OCI-LY1 (cell line): ENCODE data around the gene KRCC1.

ENCODE experiments used
- H2AFZ ChIP-seq: fragments of 200-600 bp; sonication (generic), shearing (Covaris generic); 2 replicates; pipeline ENCODE4 v1.6.0; 2014; ENCODE audit warnings: antibody characterized with exemption, mild to moderate bottlenecking, low read length
- H3F3A ChIP-seq: fragments of 200-600 bp; sonication (generic), shearing (Covaris generic); 2 replicates; pipeline ENCODE4 v1.6.0; 2014; ENCODE audit warnings: mild to moderate bottlenecking, antibody characterized with exemption, low read length, moderate library complexity; ENCODE audit not compliant: insufficient read depth
- H3K27ac ChIP-seq: fragments of 200-600 bp; sonication (generic); 2 replicates; pipeline ENCODE4 v1.5.1; 2014; ENCODE audit warnings: low read length, mixed run types, mild to moderate bottlenecking, low read depth; ENCODE audit not compliant: poor library complexity, severe bottlenecking
- H3K27me3 ChIP-seq: fragments of 200-600 bp; sonication (generic); 2 replicates; pipeline ENCODE4 v1.6.0; 2014; ENCODE audit warnings: antibody characterized with exemption, mild to moderate bottlenecking, low read length, moderate library complexity; ENCODE audit not compliant: insufficient read depth
- H3K36me3 ChIP-seq: fragments of 200-600 bp; sonication (generic); 2 replicates; pipeline ENCODE4 v1.6.1; 2014; ENCODE audit warnings: mild to moderate bottlenecking, antibody characterized with exemption, low read length, moderate library complexity, mixed read lengths; ENCODE audit not compliant: insufficient read depth
- H3K4me1 ChIP-seq: fragments of 200-600 bp; sonication (generic); 2 replicates; pipeline ENCODE4 v1.5.1; 2014; ENCODE audit warnings: mild to moderate bottlenecking, low read length, moderate library complexity; ENCODE audit not compliant: insufficient read depth, severe bottlenecking
- H3K4me2 ChIP-seq: fragments of 200-600 bp; sonication (generic), shearing (Covaris generic); 2 replicates; pipeline ENCODE4 v1.6.1; 2014; ENCODE audit warnings: low read length
- H3K4me3 ChIP-seq: fragments of 200-600 bp; sonication (generic); 2 replicates; pipeline ENCODE4 v1.5.1; 2014; ENCODE audit warnings: low read length, low read depth, mild to moderate bottlenecking, mixed read lengths; ENCODE audit not compliant: poor library complexity, severe bottlenecking
- H3K79me2 ChIP-seq: fragments of 200-600 bp; shearing (Covaris generic); 2 replicates; pipeline ENCODE4 v1.6.1; 2016; ENCODE audit warnings: mixed run types, low read length, mixed read lengths; ENCODE audit not compliant: insufficient read depth
- H3K9ac ChIP-seq: fragments of 200-600 bp; sonication (generic), shearing (Covaris generic); 2 replicates; pipeline ENCODE4 v1.6.1; 2014; ENCODE audit warnings: mild to moderate bottlenecking, low read length, mixed read lengths
- H3K9me2 ChIP-seq: fragments of 200-600 bp; sonication (generic), shearing (Covaris generic); 2 replicates; pipeline ENCODE4 v1.6.1; 2014; ENCODE audit warnings: low read depth, mild to moderate bottlenecking, low read length, mixed read lengths
- H3K9me3 ChIP-seq: fragments of 200-600 bp; shearing (Covaris generic); 2 replicates; pipeline ENCODE4 v1.6.1; 2014; ENCODE audit warnings: low read length, mixed read lengths
- H4K20me1 ChIP-seq: fragments of 200-600 bp; sonication (generic), shearing (Covaris generic); 2 replicates; pipeline ENCODE4 v1.6.0; 2016; ENCODE audit warnings: mild to moderate bottlenecking, low read length; ENCODE audit not compliant: insufficient read depth
- CTCF ChIP-seq: fragments of 200-600 bp; sonication (generic), shearing (Covaris generic); IDR thresholded peaks from 2 replicates; pipeline ENCODE4 v1.5.1; 2017; ENCODE audit warnings: mild to moderate bottlenecking, antibody characterized with exemption, low read length, moderate library complexity, mixed read lengths
- EZH2 ChIP-seq: fragments of 200-600 bp; sonication (generic), shearing (Covaris generic); IDR thresholded peaks from 2 replicates; pipeline ENCODE4 v1.8.0; 2017; ENCODE audit warnings: borderline replicate concordance, mixed run types, mild to moderate bottlenecking, antibody characterized with exemption, low read length, moderate library complexity, mixed read lengths

KRCC1 gene

DNA sequence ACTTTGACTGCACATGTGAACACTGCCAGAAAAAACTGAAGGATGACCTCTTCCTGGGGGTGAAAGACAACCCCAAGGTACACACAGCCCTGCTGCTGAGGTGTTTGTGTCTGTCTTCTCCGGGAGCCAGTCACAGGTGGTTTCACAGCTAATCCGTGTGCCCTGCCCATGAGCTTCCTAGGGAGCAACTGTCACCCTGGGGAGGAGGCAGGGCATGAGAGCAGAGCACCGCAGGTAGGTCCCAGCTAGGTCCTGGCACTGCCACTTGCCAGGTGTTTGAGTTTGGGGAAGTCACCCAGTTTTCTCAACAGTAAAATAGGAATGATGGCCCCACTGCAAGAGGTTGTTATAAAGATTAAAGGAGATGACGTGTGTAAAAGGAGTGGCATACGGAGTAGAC is 41.1 kb upstream of the KRCC1 start:
- no peaks in the 10 kb centered on the region for H4K20me1 ChIP-seq

GRCh38 chr2:88095022-88095421 is 39.4 kb upstream of the KRCC1 start:
- no peaks in the 10 kb centered on the region for H3F3A ChIP-seq
- no peak overlapping the region for H3K4me3 ChIP-seq
- no peak overlapping the region for H3K4me2 ChIP-seq
- H3K9me3 ChIP-seq = no peaks in the 10 kb centered on the region
- H3K27ac ChIP-seq = no peak overlapping the region
- H2AFZ ChIP-seq = no peak overlapping the region
- no peak overlapping the region for H3K9ac ChIP-seq
- no peaks in the 10 kb centered on the region for H4K20me1 ChIP-seq
- no peaks in the 10 kb centered on the region for H3K36me3 ChIP-seq
- TF ChIP-seq CTCF (no peak), EZH2 (no peak)
- H3K9me2 ChIP-seq = no peaks in the 10 kb centered on the region
- H3K27me3 ChIP-seq = no peaks in the 10 kb centered on the region
- no peaks in the 10 kb centered on the region for H3K4me1 ChIP-seq
- H3K79me2 ChIP-seq = no peaks in the 10 kb centered on the region

More for the DNA sequence above, 41.1 kb upstream of the KRCC1 start:
- Histone ChIP-seq H3K79me2 (no peaks in the 10 kb centered on the region), H3K4me3 (no peak overlapping the region), H3F3A (no peaks in the 10 kb centered on the region), H3K36me3 (no peaks in the 10 kb centered on the region), H3K9me3 (no peaks in the 10 kb centered on the region), H3K27me3 (no peaks in the 10 kb centered on the region), H3K4me2 (no peak overlapping the region), H3K9me2 (no peaks in the 10 kb centered on the region), H3K9ac (no peak overlapping the region), H3K4me1 (no peaks in the 10 kb centered on the region), H2AFZ (no peak overlapping the region), H3K27ac (no peak overlapping the region)
- no peak for TF ChIP-seq CTCF
- no peak for TF ChIP-seq EZH2

- no peaks in the 10 kb centered on the region for H3K9me2 ChIP-seq
- H3K4me3 ChIP-seq = no peak overlapping the region
- H3K79me2 ChIP-seq = no peaks in the 10 kb centered on the region
- no peaks in the 10 kb centered on the region for H3K9me3 ChIP-seq
- TF ChIP-seq EZH2 = no peak
- no peak for TF ChIP-seq CTCF
- H4K20me1 ChIP-seq = no peaks in the 10 kb centered on the region
- no peaks in the 10 kb centered on the region for H3K36me3 ChIP-seq
- no peak overlapping the region for H3K27ac ChIP-seq
- no peaks in the 10 kb centered on the region for H3K4me1 ChIP-seq
- no peaks in the 10 kb centered on the region for H3K27me3 ChIP-seq
- H3F3A ChIP-seq = no peaks in the 10 kb centered on the region
- no peak overlapping the region for H2AFZ ChIP-seq
- no peak overlapping the region for H3K4me2 ChIP-seq
- H3K9ac ChIP-seq = no peak overlapping the region
These were observed 37.2 kb upstream of the KRCC1 start for GRCh38 chr2:88092773-88093172.
